HG03439 (cell line): Measurements from ENCODE around the gene ASPHD2.
A peak's percentile ranks its signal among the peaks of the same experiment; 100 is the strongest.
"Not testable (repeated sequence)": the region's sequence is repeated elsewhere in the genome, so short reads cannot be mapped to it uniquely, and the experiment has no call there.

ENCODE experiments used
- ATAC-seq: cut with Tn5 transposase; IDR thresholded peaks from one replicate; pipeline ENCODE4 v1.9.1; 2021; ENCODE audit warnings: mild to moderate bottlenecking, moderate library complexity; ENCODE audit not compliant: unreplicated experiment

ASPHD2 gene

DNA sequence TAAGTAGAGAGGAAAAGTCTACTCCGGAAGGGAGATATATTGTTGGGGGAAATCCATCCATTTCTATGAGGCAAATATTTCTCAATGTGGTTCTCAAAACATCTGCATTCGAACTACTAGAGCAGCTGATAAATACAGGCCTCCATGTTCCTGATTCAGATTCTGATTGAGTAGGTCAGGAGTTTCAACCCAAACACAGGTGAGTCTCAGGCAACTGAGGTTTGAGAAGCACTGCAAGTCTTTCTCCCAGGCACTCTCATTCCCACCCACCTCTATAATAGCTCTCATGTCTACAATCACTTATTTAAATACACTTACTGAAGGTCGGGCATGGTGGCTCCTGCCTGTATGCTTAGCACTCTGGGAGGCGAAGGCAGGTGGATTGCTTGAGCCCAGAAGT lies 14.7 kb upstream of the ASPHD2 start:
- no peak for ATAC-seq

DNA sequence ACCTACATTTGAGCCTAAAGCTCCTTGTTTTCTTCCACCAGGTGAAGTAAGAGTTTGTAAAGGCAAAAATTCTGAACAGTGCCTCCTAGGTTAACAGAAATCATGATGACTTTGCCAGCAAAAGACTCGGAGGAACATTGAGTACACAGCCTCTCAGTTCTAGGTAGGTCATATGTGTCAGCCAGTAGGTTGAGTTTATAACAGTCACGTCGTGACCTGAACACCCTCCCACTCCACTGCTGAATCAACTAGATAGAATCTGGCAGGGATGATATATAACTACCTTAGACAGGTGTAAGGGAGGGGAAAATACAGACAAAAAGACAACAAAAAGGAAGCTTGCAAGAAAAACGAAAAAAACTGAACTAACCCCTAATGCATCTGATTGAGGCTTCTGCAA lies 12.8 kb upstream of the ASPHD2 start:
- no peak for ATAC-seq

DNA sequence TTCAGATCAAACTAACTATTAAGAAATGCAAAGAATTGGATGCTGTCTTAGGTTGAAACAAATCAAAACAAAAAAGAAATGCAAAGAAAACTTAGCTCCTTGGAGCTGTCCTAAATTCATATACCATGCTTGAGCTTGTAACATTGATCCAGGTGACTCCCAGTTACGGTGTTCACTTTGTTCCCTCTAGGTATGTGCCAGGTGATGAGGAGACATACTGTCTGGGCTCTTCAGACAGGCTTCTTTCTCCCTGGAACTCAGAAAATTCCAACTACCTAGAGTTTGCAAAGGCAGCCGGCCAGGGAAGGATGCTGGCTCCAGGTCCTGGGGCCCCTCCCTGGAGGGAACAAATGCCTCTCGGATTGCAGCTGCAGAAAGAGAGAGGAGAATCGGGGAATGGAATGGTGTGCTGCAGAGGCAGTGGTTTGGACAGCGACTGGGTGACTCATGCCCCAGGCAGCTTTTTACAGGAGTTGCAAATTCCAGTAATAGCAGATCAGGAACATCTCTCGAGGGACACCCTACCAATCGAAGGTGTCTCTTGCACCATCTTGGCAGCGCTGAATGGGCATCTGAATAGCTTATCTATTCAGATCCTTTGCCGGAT lies 12.3 kb upstream of the ASPHD2 start:
- no peak for ATAC-seq

DNA sequence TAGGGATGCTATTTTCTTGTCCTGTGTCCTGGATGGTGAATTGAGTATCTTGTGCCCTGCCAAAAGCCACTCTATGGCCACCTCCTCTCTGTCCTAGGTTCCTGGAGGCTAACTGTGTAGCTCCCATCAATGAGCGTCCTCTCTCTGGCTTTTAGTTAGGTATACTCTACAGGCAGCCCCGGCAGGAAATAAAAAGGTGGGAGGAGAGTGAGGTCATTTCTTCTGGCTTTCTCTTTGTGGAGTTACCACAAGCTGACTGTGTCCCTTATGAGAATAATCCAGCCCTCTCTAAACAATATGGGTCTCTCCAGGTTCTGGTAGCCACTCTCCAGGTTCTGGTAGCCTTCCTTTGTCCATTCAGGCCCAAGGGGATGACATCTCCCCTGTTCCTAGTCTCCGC lies 11.7 kb upstream of the ASPHD2 start:
- ATAC-seq = no peak

DNA sequence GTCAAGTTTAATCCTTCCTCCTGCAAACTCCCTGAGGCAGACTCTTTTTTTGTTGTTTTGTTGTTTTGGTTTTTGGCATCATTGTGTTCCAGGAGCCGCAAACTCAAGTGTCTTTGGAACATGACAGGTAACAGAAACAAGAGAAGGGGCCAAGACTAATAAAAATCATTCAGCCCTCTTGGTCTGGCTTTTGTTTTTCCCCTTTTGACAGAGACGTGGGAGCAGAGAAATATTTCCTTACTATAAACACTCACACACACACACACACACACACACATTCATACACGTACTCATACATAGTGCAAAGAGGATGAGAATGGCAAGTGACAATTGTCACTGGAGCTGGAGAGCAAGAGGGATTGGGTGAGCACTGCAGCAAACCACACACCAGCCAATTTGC lies 10.4 kb upstream of the ASPHD2 start:
- ATAC-seq = no peak

DNA sequence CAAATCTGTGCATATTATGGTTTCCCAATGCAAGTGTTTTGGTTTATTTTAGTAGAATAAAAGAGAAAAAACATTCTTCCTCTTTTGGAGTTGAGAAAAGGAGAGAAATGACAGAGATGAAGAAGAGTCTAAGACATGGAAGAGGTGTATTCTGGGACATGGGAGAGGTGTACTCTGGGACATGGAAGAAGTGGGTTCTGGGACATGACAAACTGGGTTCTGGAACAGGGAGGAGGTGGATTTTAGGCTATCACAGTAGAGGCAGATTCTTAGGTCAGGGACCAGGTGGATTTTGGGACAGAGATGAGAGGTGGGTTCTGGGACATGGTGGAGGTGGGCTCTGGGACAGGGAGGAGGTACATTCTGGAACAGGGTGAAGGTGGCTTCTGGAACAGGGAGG lies 2.1 kb upstream of the ASPHD2 start:
- ATAC-seq = no peak

DNA sequence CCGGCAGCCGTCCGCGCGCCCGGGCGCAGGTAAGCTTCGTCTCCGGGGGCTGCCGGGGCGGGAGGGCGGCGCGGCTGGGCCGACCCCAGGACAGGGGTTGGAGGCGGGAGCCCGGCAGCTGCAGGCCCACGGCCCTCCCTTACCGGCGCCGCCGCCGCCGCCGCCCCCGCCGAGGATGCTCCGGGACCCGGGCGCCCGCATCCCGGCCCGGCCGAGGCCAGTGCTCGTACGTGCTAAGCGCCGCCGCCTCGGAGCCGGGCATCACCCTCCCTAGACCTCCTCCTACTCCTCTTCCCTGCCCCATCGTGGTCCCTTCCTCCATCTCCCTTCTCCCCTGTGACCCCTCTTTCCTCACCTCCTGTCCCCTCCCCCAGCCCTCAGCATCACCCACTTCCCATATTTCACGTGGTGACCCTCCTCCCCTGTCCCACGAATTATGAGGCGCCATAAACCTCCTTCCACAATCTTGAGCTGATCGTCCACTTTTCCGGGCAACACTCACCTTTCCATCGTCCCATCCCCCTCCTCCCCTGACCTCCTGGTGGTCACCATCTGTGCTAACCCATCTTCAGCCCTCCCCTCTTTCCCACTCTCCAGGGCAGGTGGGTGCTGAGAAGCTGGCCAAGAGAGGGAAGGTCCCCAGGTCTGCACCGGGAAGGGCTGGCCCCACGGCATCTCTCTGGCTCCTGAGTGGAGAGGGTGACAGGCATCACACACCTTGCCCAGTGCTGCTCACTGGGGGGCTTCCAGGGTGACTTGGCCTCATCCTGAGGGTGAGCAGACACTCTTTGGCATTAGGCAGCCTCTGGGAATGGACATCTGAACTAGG lies 612 bp downstream of the ASPHD2 start:
- peak; percentile 10 for ATAC-seq

DNA sequence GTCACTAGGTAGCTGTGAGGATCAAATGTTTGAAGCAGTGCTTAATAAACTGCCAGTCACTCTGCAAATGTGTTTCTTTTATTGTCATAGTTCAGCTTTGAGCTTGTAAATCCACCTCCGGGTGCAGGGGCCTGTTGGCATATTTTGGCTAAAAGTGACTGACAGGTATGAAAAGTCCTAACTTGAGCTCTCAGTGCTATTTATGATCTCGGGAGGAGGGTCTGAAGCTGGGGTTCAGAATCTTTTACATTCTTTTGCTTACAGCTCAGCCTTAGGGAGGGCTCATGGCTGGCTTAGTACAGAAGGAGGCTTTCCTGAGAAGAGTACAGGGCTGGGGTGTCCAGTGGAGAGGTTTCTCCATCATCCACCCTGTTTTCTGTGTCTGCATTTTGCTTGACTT lies 1.5 kb downstream of the ASPHD2 start:
- no peak for ATAC-seq

DNA sequence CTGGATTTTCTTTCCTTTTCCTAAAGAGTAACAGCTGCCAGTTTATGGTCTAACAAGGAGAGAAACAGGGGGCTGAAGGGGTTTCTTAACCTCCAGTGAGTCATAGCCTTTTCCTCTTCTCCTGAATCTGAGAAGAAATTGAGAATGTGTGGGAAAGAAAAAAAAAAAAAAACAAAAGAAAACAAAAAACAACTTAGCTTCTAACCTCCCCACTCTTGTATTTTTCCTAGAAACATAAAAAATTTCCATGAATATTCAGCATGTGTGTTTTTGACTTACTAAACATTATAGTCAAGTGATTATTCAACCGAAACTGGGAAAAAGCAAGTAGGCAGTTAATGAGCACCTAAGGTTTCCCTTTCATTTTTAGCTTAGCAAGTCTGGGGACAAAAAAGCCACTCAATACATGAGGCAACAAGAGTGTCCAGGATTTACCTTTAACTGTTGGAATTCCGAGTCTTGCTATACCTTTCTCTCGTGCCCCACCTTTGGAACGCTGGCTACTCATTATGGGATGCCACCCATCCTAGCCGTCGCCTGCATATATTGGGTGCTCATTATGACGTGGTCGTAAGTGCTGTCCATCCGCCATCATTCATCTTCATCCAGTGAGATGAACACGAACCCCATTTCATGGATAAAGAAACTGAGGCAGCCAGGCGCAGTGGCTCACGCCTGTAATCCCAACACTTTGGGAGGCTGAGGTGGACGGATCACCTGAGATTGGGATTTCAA lies 2.4 kb downstream of the ASPHD2 start:
- no peak for ATAC-seq

DNA sequence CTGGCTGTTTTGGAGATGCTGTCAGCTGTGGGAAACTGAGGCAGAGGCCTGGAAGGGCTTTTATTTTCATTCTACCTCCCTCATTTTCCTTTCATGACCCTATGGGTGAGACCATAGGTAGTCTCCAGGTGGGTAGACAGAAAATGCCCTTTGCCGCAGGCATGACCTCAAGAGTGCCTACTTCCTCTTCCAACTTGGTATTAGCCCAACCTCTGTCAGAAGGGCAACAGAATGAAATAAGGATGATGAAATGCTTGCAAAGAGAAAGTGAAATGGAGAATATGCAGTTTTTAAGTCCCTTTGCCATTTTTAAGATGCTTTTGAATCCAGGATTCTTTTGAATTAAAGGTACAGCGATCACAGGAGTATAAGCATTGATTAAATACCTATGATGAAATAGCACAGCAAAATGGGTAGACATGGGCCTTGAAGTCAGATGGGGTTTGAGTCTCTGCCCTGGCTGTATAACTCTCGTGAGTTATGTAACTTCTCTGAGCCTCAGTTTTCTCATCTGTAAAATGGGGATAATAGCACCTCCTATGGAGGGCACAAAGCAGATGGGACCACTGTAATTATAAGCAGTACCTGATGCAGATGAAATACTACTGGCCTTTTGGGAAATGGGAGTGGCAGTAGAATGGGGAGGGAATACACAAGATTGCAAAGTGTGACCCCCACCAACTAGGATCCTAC lies 3.7 kb downstream of the ASPHD2 start:
- no peak for ATAC-seq

DNA sequence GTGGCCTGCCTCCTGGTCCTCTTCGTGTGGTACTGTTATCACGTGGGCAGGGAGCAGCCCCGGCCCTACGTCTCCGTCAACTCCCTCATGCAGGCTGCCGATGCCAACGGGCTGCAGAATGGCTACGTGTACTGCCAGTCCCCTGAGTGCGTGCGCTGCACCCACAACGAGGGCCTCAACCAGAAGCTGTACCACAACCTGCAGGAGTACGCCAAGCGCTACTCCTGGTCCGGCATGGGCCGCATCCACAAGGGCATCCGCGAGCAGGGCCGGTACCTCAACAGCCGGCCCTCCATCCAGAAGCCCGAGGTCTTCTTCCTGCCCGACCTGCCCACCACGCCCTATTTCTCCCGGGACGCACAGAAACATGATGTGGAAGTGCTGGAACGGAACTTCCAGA lies 4.7 kb downstream of the ASPHD2 start:
- ATAC-seq = no peak

DNA sequence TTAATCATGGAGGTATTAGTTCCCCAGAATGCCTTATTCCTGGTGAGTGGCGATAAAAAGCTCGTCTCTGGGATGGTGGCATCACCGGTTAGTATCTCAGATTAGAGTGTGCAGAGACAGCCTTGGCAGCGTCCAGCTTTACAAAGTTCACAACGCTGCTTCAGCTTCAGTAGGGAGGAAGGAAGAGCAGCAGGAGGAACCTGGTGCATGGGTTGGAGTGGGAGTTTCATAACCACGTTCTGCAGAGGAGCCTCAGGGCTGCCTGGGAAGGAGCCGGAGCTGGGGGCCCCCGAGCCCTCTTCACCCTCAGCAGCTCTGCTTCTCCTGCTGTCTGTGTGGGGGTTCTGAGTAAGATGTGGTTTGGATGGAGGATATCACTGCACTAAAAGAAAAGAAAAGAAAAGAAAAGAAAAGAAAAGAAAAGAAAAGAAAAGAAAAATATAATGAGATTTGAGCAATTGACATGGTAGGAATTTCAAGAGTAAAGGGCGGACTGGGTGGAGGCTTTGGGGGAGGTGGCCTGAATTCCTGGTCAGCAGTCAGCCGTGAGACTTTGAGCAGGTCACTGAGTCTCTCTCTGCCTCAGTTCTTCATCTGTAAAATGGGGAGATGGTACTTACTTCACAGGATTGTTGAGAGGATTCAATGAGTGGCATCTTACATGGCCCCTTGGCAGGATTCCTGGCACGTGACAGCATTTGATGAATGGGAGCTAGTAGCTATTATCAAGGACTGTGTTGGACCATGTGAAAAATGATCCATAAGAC lies 6.5 kb downstream of the ASPHD2 start:
- no peak for ATAC-seq

DNA sequence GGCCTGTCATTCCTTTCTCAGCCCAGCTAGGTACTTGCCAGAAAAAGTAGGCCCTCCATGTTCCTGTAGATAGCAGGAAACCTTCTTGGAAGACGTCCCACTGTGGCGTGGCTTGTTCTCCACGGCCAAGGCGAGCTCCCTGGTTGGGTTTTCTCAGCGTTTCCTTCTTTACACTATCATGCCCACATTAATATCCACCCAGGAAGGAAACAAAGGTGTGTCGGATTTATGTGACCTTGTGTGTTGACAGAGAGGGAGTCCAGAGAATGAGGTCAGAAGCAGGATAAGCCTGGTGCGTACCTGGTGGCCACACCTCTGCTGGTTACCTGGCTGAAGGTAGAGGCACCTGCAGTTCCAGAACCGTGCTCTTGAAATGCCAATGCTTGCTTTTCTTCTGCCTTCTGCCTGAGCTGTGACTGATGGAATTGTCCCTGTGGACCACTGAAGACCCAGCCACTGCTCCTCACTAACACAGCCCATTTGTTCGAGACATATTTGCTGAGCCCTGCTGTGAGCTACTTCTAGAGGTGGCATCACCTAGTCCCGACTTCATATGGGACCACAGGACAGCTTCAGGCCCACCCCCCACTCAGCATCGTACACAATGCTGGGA lies 7.9 kb downstream of the ASPHD2 start:
- ATAC-seq = no peak

DNA sequence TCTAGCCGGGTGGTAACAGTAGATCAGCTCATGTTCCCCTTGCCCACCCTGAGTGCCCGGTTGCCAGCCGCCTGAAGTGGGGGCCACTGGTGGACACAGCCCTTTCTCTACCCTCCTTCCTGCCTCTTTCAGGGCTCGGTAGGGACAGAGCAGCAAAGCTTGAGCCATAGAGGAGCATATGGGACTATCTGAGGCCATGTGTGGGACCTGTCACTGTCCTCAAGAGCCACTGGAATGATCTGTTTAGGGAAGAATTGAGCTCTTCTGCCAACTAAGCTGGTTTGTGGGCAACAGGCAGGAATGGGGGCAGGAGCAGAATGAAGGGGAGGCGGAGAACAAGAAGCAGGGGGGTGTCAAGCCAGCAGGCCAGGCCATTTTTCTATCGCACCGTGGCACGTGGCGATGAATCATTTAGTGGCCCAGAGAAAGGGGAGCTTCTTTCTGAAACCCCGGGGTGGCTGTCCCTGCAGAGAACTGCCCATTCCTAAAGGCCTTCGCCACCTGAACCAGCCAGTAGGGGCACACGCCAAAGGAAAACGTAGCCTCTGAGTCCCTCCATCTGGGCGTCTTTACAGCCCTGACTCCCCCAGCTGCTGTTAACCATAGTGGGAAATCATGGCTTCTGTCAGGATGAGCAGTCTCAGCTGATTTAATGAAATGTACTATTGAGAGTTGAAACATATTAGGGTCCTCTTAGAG lies 8.8 kb downstream of the ASPHD2 start:
- no peak for ATAC-seq

DNA sequence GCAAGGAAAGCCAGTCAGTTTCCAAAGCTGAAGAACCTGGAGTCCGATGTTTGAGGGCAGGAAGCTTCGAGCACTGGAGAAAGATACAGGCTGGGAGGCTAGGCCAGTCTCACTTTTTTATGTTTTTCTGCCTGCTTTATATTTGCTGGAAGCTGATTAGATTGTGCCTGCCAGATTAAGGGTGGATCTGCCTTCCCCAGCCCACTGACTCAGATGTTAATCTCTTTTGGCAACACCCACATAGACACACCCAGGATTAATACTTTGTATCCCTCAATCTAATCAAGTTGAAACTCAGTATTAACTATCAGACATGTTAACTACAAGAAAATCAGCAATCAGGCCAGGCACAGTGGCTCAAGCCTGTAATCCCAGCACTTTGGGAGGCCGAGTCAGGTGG lies 9.7 kb downstream of the ASPHD2 start:
- not testable (repeated sequence) for ATAC-seq

DNA sequence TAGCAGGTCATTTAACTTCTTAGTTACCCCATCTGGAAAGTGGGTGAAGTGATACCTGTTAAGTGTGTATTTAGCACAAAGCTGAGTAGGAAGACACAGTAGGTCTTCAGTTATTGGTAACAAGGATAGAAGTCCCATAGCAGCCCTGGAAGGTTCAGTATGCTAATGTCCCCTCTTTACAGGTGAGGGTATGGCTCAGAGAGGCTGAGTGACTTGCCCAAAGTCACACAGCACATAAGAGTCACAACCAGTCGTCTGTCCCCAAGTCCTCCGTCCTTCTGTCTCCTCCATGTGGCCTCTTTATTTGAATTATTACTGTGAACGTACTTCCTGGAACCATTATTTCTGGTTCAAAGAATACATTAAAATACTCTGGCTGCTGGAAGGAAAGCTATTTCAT lies 10.5 kb downstream of the ASPHD2 start:
- ATAC-seq = no peak

DNA sequence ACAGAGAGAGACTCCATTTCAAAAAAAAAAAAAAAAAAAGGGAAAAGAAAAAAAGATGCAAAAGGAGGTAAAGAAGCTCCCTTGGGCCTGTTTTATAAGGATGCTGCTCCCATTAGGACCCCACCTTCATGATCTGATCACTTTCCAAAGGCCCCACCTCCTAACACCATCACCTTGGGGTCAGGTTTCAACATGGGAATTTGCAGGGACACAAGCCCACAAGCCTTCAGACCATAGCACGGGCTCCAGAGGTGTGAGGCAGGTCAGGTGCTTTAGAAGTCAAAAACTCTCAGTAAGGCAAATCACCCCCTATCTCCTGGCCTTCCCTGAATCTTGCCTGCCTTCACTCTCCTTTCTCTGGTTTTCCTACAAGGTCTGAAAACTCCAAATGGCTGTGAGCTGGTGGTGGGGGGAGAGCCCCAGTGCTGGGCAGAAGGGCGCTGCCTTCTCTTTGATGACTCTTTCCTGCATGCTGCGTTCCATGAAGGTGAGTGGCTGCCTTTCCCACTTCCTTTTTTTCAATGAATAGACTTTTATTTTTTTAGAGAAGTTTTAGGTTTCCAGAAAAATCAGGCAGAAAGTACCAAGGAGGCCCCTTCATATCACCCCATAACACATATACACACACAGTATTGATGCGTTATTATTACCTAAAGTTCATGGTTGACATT lies 13.2 kb downstream of the ASPHD2 start:
- ATAC-seq = no peak

DNA sequence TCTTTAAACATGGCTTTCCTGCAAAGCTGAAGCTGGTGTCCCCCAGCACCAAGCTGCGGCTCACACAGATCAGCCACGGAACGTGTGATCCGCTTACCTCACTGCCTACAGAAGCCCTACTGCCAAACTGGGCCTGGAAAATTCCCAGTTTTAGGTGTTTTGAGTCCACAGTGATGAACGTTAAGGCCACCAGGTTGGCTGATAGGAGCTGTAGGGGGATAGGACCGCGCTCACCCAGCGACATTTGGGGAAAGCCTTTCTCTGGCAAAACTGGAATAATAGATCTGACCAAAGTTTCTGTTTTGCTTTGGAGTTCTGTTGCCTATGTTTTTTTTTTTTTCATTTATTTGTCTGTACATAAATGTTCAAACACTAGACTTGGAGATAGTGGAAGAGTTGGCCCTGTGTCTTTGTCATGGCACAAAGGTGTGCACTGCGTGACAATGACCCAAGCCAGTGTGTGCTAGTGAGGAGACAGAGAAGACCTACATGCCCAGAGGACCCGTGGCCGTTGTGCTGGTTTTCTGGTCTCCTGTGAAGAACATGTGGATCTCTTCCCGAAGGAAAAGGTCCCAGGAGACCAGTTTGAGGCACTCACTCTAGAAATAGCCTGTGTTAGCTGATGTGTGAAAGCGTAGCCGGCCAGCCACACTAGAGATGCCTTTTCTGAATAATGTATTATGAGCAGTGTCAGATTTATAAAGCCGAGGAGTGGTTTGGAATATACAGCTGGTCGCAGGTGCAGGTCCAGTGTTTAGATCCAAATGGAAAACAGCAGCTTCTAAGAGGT lies 15.0 kb downstream of the ASPHD2 start:
- no peak for ATAC-seq
